HT1080 (cell line): ENCODE data around the gene PDE1A. TPM values are rescaled to one million over a fixed set of nuclear protein-coding genes. Genes with fewer than 3 reads are reported as not detected.

Experiments
- DNase-seq: peaks from one replicate; pipeline ENCODE4 v3.0.0-alpha.2; 2015; ENCODE audit warnings: low read depth
- small RNA-seq: library from RNA; depleted of rRNA; stranded (forward); fragments of <200 nt; gene quantifications from one replicate; pipeline ENCODE3, GENCODE V24; 2014
- total RNA-seq: library from RNA; depleted of rRNA; stranded (reverse); fragments of >200 nt; shearing (Covaris generic); gene quantifications from 2 replicates; pipeline ENCODE4 v1.2.3, GENCODE V29; 2014

The PDE1A gene
- total RNA-seq, 1 experiment from 2014 or later = not detected

DNA sequence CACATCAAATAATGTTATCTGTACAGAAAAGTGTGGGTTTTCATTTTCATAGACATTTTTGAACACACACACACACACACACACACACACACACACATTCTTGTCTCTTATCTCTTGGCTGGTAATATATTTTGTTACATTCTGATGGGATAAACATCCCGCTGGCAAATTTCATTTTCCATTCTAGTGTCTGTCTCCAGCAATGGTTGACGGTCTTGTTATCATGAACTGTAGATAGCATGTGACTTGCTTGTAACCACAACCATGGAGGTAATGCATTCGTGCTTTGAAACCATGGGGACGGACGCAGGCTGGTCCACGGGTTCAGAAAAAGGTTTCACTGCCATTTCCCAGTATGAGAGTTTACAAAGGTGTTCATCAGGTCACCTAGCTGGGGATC, 284.8 kb downstream of the PDE1A start:
- no peak for DNase-seq

DNA sequence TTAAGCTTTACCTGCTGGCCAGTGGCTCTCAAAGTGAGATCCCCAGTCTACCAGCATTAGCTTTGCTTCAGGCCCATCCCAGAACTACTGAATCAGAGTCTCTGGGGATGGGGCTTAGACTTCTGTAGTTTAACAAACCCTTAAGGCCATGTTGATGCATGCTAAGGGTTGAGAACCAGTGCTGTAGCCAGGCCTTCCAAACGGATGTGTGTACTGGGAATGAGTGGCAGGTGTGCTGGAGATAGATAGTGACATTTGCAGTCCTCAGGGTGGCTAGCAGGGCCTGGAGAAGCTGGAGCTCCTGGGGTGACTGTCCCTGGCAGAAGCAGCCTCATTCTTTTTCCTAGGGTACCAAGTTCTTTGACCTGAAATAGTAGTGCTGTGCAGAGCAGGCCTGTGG, 292.6 kb downstream of the PDE1A start:
- no peak for DNase-seq

DNA sequence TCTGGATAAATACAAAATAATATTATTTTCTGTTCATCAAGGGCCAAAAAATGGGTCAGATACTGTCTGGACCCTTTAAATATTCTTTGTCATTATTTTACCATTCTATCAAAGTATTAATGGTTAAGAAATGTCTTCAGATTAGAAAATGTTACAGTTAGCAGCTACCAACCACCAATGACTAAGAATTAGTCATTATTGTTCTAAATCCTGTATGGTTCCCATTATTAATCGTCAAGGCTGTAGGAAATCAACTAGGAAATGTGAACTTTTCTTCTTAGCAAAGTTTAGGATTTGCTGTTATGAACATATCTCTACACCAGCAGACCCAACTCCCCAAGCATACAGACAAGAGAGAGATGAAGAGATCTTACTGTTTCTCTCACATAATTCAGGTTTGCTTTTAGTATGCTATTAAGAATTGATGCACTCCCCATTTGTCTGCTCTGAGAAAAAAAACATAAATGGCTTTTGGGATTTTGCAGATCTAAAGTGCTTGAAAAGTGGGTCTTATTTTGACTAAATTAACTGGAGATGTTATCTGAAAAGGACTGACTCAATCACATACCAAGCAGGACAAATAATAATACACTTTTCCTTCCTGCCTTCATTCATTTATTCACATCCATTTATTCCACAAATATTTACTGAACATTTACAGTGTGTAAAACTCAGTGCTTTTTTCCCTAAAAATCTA, 293.5 kb downstream of the PDE1A start:
- DNase-seq = peak; percentile 35

DNA sequence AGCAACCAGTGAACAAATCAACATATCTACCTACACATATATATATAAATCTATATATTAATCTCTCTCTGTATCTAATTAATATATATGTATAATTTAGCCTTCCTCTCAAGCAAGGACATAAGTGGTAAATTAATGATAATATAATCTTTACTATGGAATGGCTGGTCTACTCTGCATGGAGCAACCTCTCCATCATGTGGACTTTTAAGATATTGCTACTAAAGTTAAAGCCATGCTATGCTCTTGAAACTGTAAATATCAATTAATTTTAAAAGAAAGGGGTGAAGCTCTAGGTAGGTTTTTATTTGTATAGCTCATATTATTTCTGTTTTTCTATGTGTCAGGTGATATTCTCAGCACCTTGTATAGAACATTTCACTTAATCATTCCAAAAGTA, 294.2 kb downstream of the PDE1A start:
- no peak for DNase-seq

DNA sequence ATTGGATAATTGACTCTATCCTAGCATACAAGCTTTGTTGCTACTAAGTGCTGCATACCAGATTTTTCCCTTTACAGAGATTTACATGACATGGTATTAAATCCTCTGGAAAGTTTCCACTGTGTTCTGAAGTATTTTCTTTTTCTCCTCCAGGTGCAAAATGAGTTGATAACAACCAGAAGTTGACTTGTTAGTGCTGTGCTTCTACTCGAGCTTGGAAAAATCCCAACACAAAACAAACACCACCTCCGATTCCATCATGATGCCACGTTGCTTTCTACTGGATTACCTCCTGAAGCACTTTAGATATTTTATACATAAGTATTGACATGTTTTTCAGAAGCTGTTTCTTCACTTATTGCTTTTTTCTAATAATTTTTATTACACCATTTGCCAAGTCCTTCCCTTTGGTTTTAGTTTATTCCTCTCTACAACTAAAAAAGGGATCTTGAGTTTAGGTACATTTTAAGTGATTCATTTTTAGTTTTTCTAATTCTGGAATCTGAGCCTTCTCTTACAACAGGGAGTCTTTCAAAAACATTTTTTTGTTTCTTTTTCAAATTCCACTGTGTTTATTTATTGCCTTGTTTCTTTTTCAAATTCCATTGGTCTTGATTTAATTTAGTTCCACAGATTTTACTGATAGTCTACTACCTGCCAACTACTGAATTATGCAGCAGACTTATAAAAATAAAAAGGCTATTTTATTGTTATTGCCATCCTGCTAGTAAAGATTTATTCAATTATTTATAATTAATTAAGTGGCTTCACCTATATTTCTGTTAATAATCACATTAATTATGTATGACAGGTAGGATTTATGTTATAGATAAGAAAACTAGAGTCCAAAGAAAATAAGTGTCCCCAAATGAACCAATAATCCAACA, 297.8 kb downstream of the PDE1A start:
- DNase-seq = no peak

DNA sequence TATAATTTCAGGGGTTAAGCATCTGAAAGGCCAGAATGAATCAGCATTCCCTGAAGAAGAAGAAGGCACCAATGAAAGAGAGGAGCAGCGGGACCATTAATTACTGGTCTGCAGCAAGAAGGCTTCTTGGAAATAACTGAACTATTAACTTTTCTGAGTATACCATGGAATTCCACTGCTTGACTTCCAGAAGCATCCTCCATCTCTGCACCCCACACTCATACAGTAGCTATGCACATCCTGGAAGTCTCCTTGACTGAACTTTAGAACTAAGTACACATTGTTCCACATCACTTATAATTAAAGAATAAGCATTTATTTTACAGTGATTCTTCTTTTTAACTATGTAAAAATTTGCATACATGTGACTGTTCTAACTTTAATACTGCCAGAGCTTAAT, 309.6 kb downstream of the PDE1A start:
- DNase-seq = no peak

- no peak for DNase-seq
Observed at GRCh38 chr2:182116774-182117173, 310.1 kb downstream of the PDE1A start.

DNA sequence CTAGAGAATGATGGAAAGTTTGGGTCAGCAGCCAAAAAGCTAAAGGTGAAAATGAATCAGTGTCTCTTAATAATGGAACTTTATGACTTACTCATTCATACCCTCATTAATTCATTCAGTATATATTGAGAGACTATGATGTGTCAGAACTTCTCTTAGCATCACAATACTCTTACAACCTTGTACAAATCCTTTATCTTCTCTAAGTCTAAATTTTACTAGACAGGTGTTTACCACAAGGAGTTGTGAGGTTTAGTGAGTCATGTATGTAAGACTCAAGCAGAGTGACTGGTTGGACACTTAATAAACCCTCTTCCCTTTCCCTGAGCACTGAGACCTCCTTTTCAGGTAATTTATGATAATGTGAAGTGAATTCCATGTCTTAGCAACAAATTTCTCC, 311.6 kb downstream of the PDE1A start:
- no peak for DNase-seq

DNA sequence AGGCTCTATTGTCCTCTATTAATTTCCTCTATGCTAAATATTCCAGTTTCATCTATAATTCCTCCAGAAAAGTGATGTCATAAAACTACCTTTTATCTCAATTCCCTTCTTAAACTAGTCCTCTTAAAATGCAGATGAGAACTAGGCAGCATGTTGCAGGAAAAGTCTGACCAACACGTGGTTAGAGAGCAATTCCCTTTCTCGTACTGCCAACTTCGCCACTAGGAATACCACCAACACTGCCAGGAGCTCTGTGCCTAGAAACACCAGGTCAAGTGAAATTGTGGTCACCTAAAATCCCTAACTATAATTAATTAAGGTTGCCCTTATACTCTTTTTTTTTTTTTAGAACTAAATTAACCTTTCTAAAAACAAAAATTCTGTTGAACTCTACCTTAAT, 313.5 kb downstream of the PDE1A start:
- DNase-seq = no peak

- DNase-seq = no peak
Observed at GRCh38 chr2:182110347-182110746, 316.5 kb downstream of the PDE1A start.

GRCh38 chr2:182103526-182103925, 323.3 kb downstream of the PDE1A start:
- DNase-seq = peak; percentile 13

- peak; percentile 17 for DNase-seq
Observed at GRCh38 chr2:182101263-182101662, 325.6 kb downstream of the PDE1A start.

GRCh38 chr2:182098648-182099047, 328.2 kb downstream of the PDE1A start:
- DNase-seq = no peak

DNA sequence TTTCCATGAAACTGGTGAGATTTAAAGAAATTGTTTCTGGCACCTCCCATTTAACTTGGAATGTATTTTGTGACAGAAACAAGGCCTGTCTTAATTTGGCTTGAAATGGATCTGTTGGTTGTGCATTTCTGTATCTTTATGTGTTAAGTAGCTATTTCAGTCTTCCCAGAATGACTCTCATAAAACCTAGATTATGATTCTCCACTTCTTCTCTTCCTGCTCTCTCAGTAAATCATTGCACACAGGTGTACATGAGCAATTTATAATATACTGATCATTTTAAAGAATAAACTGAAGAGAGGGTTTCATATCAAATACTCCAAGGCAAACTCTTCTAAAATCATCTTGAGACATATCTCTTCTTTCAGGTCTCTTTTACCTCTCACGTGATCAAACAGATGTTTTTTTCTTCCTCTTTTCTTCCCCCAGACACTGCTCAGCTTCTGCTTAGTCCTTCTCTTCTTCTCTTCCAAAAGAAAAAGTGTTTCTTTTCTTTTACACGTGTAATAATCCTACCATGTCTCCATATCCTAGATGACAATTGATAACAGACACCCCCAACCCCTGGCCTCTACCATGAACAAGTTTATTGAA, 329.2 kb downstream of the PDE1A start:
- no peak for DNase-seq

DNA sequence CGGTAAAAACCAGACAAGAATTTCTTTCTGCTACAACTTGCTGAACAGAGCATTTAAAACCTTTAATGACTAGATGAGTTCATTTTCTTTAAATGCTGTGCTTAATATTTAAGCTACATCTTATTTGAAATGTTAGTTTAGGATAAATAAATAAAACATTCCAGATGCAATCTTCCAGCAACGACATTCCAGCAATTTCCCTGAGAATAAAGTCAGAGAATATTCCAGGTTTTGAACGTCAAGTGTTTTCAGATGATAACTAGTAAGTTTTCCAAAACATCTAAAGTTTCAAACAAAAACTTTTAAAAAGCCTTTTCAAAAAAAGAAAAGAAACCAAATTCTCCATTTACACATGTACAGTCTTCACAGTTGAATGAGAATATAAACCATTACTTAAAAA, 336.4 kb downstream of the PDE1A start:
- DNase-seq = no peak

Small RNAs within 50 kb of the gene (small RNA-seq; reads per million reads assigned to genes)
- not detected for gene RN7SL267P
